H9 (cell line): ENCODE data around the gene EHF. TPM values are rescaled to one million over a fixed set of nuclear protein-coding genes. Genes with fewer than 3 reads are reported as not detected.

Experiments
- DNase-seq: peaks from one replicate; pipeline ENCODE4 v3.0.0-alpha.2; 2017
- H2AFZ ChIP-seq: one replicate; pipeline ENCODE4 v1.6.1; 2013; ENCODE audit warnings: mild to moderate bottlenecking, low read length, control low read depth, moderate library complexity
- H2AK5ac ChIP-seq: 2 replicates; pipeline ENCODE4 v1.6.1; 2013; ENCODE audit warnings: low read length, control low read depth, mixed read lengths; ENCODE audit not compliant: insufficient read length
- H2BK120ac ChIP-seq: one replicate; pipeline ENCODE4 v1.6.1; 2013; ENCODE audit warnings: low read depth, mild to moderate bottlenecking, low read length, control low read depth, inconsistent platforms; ENCODE audit not compliant: poor library complexity, severe bottlenecking
- H2BK12ac ChIP-seq: 2 replicates; pipeline ENCODE4 v1.6.1; 2013; ENCODE audit warnings: low read length, control low read depth, mixed read lengths, low read depth; ENCODE audit not compliant: insufficient read length
- H2BK15ac ChIP-seq: 2 replicates; pipeline ENCODE4 v1.6.1; 2013; ENCODE audit warnings: low read depth, low read length, control low read depth
- H2BK20ac ChIP-seq: one replicate; pipeline ENCODE4 v1.6.1; 2013; ENCODE audit warnings: low read depth, mild to moderate bottlenecking, low read length, control low read depth, inconsistent platforms; ENCODE audit not compliant: poor library complexity, severe bottlenecking
- H2BK5ac ChIP-seq: 2 replicates; pipeline ENCODE4 v1.6.1; 2013; ENCODE audit warnings: low read length, control low read depth, mixed read lengths; ENCODE audit not compliant: insufficient read length
- H3K14ac ChIP-seq: 2 replicates; pipeline ENCODE4 v1.6.1; 2013; ENCODE audit warnings: low read length, control low read depth; ENCODE audit not compliant: insufficient read depth
- H3K18ac ChIP-seq: 2 replicates; pipeline ENCODE4 v1.6.1; 2013; ENCODE audit warnings: low read depth, mild to moderate bottlenecking, mixed read lengths, low read length, control low read depth; ENCODE audit not compliant: insufficient read length
- H3K23ac ChIP-seq: 2 replicates; pipeline ENCODE4 v1.6.1; 2013; ENCODE audit warnings: low read length, control low read depth, mixed read lengths, low read depth; ENCODE audit not compliant: insufficient read length
- H3K23me2 ChIP-seq: 2 replicates; pipeline ENCODE4 v1.6.1; 2013; ENCODE audit warnings: low read depth, mild to moderate bottlenecking, mixed read lengths, low read length, control low read depth; ENCODE audit not compliant: insufficient read length, poor library complexity, severe bottlenecking
- H3K27ac ChIP-seq: 2 replicates; pipeline ENCODE4 v1.5.1; 2013; ENCODE audit warnings: low read length, control low read depth, mixed read lengths, low read depth; ENCODE audit not compliant: insufficient read length
- H3K27me3 ChIP-seq: 2 replicates; pipeline ENCODE4 v1.6.1; 2013; ENCODE audit warnings: low read length, control low read depth, inconsistent platforms; ENCODE audit not compliant: insufficient read depth
- H3K4ac ChIP-seq: 2 replicates; pipeline ENCODE4 v1.6.1; 2013; ENCODE audit warnings: low read depth, mild to moderate bottlenecking, control low read depth, inconsistent platforms, low read length, moderate library complexity
- H3K4me1 ChIP-seq: 2 replicates; pipeline ENCODE4 v1.6.1; 2013; ENCODE audit warnings: low read length, control low read depth, inconsistent platforms; ENCODE audit not compliant: insufficient read depth
- H3K4me2 ChIP-seq: 2 replicates; pipeline ENCODE4 v1.6.1; 2013; ENCODE audit warnings: low read length, control low read depth, mixed read lengths; ENCODE audit not compliant: insufficient read length, insufficient read depth
- H3K56ac ChIP-seq: 2 replicates; pipeline ENCODE4 v1.6.1; 2013; ENCODE audit warnings: low read depth, mild to moderate bottlenecking, mixed read lengths, low read length, control low read depth; ENCODE audit not compliant: insufficient read length
- H3K79me1 ChIP-seq: 2 replicates; pipeline ENCODE4 v1.6.1; 2013; ENCODE audit warnings: low read depth, mild to moderate bottlenecking, moderate library complexity, low read length, control low read depth, inconsistent platforms; ENCODE audit not compliant: insufficient read depth, poor library complexity, severe bottlenecking
- H3K79me2 ChIP-seq: 2 replicates; pipeline ENCODE4 v1.6.1; 2013; ENCODE audit warnings: low read length, control low read depth, inconsistent platforms; ENCODE audit not compliant: insufficient read depth
- H3K9ac ChIP-seq: 2 replicates; pipeline ENCODE4 v1.6.1; 2013; ENCODE audit warnings: low read length, control low read depth, mixed read lengths; ENCODE audit not compliant: insufficient read length; ENCODE audit errors: extremely low read depth
- H3K9me3 ChIP-seq: one replicate; pipeline ENCODE4 v1.6.1; 2013; ENCODE audit warnings: low read depth, low read length, inconsistent platforms; ENCODE audit not compliant: control insufficient read depth
- H3T11ph ChIP-seq: one replicate; pipeline ENCODE4 v1.6.1; 2013; ENCODE audit warnings: mild to moderate bottlenecking, low read length, control low read depth, inconsistent platforms
- H4K20me1 ChIP-seq: one replicate; pipeline ENCODE4 v1.6.1; 2013; ENCODE audit not compliant: control insufficient read depth, insufficient read length, insufficient read depth
- H4K5ac ChIP-seq: 2 replicates; pipeline ENCODE4 v1.6.1; 2013; ENCODE audit warnings: low read depth, mild to moderate bottlenecking, mixed read lengths, low read length, control low read depth; ENCODE audit not compliant: insufficient read length
- H4K8ac ChIP-seq: replicated peaks from 2 replicates; pipeline ENCODE4 v1.6.1; 2013; ENCODE audit warnings: low read length, control low read depth, mixed read lengths, low read depth; ENCODE audit not compliant: insufficient read length
- H4K91ac ChIP-seq: 2 replicates; pipeline ENCODE4 v1.6.1; 2013; ENCODE audit warnings: low read depth, mild to moderate bottlenecking, moderate library complexity, mixed read lengths, low read length, control low read depth; ENCODE audit not compliant: insufficient read length
- H3K27ac Mint-ChIP-seq, 3 experiments: 2 replicates in 2 of 3; 3 replicates in 1 of 3; pipeline ENCODE4 v1.8.0; 2020 to 2021; ENCODE audit warnings: mixed read lengths in 3 of 3, mild to moderate bottlenecking in 1 of 3, moderate library complexity in 1 of 3
- H3K27me3 Mint-ChIP-seq: 2 replicates; pipeline ENCODE4 v1.8.0; 2021; ENCODE audit warnings: low read depth, mild to moderate bottlenecking, moderate library complexity, mixed read lengths
- H3K36me3 Mint-ChIP-seq, 3 experiments: 2 replicates in 2 of 3; 3 replicates in 1 of 3; pipeline ENCODE4 v1.8.0; 2020 to 2021; ENCODE audit warnings: low read depth in 3 of 3, mixed read lengths in 3 of 3; ENCODE audit not compliant: insufficient read depth in 1 of 3
- H3K4me1 Mint-ChIP-seq, 2 experiments: 2 replicates each; pipeline ENCODE4 v1.8.0; 2020; ENCODE audit warnings: mixed read lengths in 2 of 2
- H3K4me3 Mint-ChIP-seq, 2 experiments: 2 replicates in 1 of 2; 3 replicates in 1 of 2; pipeline ENCODE4 v1.8.0; 2020 to 2021; ENCODE audit warnings: mild to moderate bottlenecking in 2 of 2, mixed read lengths in 2 of 2, moderate library complexity in 1 of 2
- H3K9me3 Mint-ChIP-seq, 2 experiments: 2 replicates in 1 of 2; 3 replicates in 1 of 2; pipeline ENCODE4 v1.8.0; 2020; ENCODE audit warnings: mild to moderate bottlenecking in 2 of 2, mixed read lengths in 2 of 2, moderate library complexity in 1 of 2
- WGBS: extraction: QIAGEN DNeasy Blood & Tissue Kit; methylation state at CpG from one replicate; pipeline ENCODE4 v1.1.7; 2013; ENCODE audit warnings: missing lambda C conversion rate, low lambda C conversion rate, mixed read lengths; ENCODE audit not compliant: insufficient read length; ENCODE audit errors: extremely low coverage; 5-methylcytosine and 5-hydroxymethylcytosine counted together
- total RNA-seq: library from RNA; stranded (reverse); gene quantifications from 2 replicates; pipeline ENCODE4 v1.2.1, GENCODE V29; 2021
- TF ChIP-seq, protein P1 (sequence below): fragments of 200-600 bp; sonication (generic); conservative IDR thresholded peaks from 3 replicates; pipeline ENCODE4 v1.8.0; 2021; ENCODE audit warnings: antibody characterized with exemption, mild to moderate bottlenecking

The EHF gene
- total RNA-seq, 1 experiment from 2014 or later, result not detected

DNA sequence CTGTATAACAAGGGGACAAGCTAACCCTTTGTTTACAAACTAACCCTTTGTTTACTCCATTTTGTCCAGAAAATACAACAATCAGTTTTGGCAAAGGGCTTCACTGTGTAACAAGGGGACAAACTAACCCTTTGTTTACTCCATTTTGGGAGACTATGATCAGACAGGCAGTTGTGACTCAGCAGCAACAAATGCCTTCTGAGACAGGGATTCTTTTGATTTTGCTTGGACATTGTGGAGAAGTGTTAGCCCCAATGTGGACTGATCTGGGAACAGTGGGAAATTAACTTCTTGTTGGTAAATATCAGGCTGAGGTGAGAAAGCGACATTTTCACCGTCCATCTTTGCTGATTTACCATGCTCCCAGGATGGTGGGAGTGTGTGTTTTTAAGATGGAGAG is 983 bp downstream of the EHF start:
- no peak overlapping the region for H3K56ac ChIP-seq
- H3K4me1 Mint-ChIP-seq, result peaks cover 0 to 2% of the 10 kb centered on the region in 2 experiments; a peak in 1 of 4 replicates
- H2AK5ac ChIP-seq, result no peak overlapping the region
- DNase-seq, result no peak
- no peak overlapping the region for H3K9ac ChIP-seq
- no peaks in the 10 kb centered on the region for H3K9me3 ChIP-seq
- no peak overlapping the region for H4K91ac ChIP-seq
- H3K23me2 ChIP-seq, result no peaks in the 10 kb centered on the region
- H3K9me3 Mint-ChIP-seq, result no peaks in the 10 kb centered on the region
- no peak overlapping the region for H2BK12ac ChIP-seq
- H3K27ac ChIP-seq, result no peak overlapping the region
- no peak overlapping the region for H4K5ac ChIP-seq
- no peak overlapping the region for H3K14ac ChIP-seq
- no peaks in the 10 kb centered on the region for H3K27me3 ChIP-seq
- H3K79me1 ChIP-seq, result no peaks in the 10 kb centered on the region
- no CpG with 5 or more reads among the region's 2 CpGs for WGBS
- H3K4me3 Mint-ChIP-seq, result no peak overlapping the region
- H3K79me2 ChIP-seq, result no peaks in the 10 kb centered on the region
- no peak overlapping the region for H3T11ph ChIP-seq
- H3K36me3 Mint-ChIP-seq, result no peaks in the 10 kb centered on the region
- TF ChIP-seq, protein P1, sequence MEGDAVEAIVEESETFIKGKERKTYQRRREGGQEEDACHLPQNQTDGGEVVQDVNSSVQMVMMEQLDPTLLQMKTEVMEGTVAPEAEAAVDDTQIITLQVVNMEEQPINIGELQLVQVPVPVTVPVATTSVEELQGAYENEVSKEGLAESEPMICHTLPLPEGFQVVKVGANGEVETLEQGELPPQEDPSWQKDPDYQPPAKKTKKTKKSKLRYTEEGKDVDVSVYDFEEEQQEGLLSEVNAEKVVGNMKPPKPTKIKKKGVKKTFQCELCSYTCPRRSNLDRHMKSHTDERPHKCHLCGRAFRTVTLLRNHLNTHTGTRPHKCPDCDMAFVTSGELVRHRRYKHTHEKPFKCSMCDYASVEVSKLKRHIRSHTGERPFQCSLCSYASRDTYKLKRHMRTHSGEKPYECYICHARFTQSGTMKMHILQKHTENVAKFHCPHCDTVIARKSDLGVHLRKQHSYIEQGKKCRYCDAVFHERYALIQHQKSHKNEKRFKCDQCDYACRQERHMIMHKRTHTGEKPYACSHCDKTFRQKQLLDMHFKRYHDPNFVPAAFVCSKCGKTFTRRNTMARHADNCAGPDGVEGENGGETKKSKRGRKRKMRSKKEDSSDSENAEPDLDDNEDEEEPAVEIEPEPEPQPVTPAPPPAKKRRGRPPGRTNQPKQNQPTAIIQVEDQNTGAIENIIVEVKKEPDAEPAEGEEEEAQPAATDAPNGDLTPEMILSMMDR, result no peak
- H2AFZ ChIP-seq, result no peak overlapping the region
- no peak overlapping the region for H3K4me2 ChIP-seq
- no peaks in the 10 kb centered on the region for H4K20me1 ChIP-seq
- H3K23ac ChIP-seq, result no peak overlapping the region
- H2BK120ac ChIP-seq, result no peak overlapping the region
- H3K27me3 Mint-ChIP-seq, result peaks cover 4% of the 10 kb centered on the region
- no peak overlapping the region for H3K18ac ChIP-seq
- no peak overlapping the region for H3K27ac Mint-ChIP-seq
- no peaks in the 10 kb centered on the region for H3K4me1 ChIP-seq
- H2BK20ac ChIP-seq, result no peak overlapping the region
- H3K4ac ChIP-seq, result no peak overlapping the region
- H2BK15ac ChIP-seq, result no peak overlapping the region
- H4K8ac ChIP-seq, result no peak overlapping the region
- no peak overlapping the region for H2BK5ac ChIP-seq
